ENCODE results near the gene CXXC1.

CXXC1 gene

GRCh38 chr18:50287441-50288347 lies at the start of gene CXXC1:
CXXC1 (minus strand) TSS chr18:50287692; CDS start chr18:50287589, 103 bp downstream.
- Histone ChIP-seq H3K27me3 (ENCODE audit: insufficient read depth, low read length) (peaks cover 5% of the 10 kb centered on the region), H3K9me3 (ENCODE audit: low read length) (no peaks in the 10 kb centered on the region)

GRCh38 chr18:50334546-50335152 lies 47.2 kb upstream of the CXXC1 start:
- Histone ChIP-seq H3K9me3 (ENCODE audit: low read length) (no peaks in the 10 kb centered on the region), H3K4me1 (ENCODE audit: insufficient read depth, low read length) (peaks cover 6% of the 10 kb centered on the region), H3K4me3 (ENCODE audit: low read length) (no peak overlapping the region), H2AFZ (ENCODE audit: low read depth, low read length) (no peak overlapping the region), H3K36me3 (ENCODE audit: insufficient read depth, low read length) (no peaks in the 10 kb centered on the region), H3K27me3 (ENCODE audit: insufficient read depth, low read length) (no peaks in the 10 kb centered on the region)

More at GRCh38 chr18:50287441-50288347, at the start of gene CXXC1:
- H3K4me3 ChIP-seq (ENCODE audit: low read length), result peak within 1 kb of the TSS; percentile 88
- H2AFZ ChIP-seq (ENCODE audit: low read depth, low read length), result peak within 1 kb of the TSS; percentile 73
- peaks cover 28% of the 10 kb centered on the region for H3K36me3 ChIP-seq (ENCODE audit: insufficient read depth, low read length)
- peaks cover 9% of the 10 kb centered on the region for H3K4me1 ChIP-seq (ENCODE audit: insufficient read depth, low read length)

GRCh38 chr18:50331691-50332090 lies 44.2 kb upstream of the CXXC1 start:
- Histone ChIP-seq H3K4me3 (ENCODE audit: low read length) (no peak overlapping the region), H3K27me3 (ENCODE audit: insufficient read depth, low read length) (no peaks in the 10 kb centered on the region), H3K4me1 (ENCODE audit: insufficient read depth, low read length) (no peaks in the 10 kb centered on the region), H3K9me3 (ENCODE audit: low read length) (no peaks in the 10 kb centered on the region), H2AFZ (ENCODE audit: low read depth, low read length) (no peak overlapping the region), H3K36me3 (ENCODE audit: insufficient read depth, low read length) (no peaks in the 10 kb centered on the region)

GRCh38 chr18:50330176-50330575 lies 42.7 kb upstream of the CXXC1 start:
- Histone ChIP-seq H3K4me3 (ENCODE audit: low read length) (no peak overlapping the region), H3K9me3 (ENCODE audit: low read length) (no peaks in the 10 kb centered on the region), H2AFZ (ENCODE audit: low read depth, low read length) (no peak overlapping the region), H3K27me3 (ENCODE audit: insufficient read depth, low read length) (no peaks in the 10 kb centered on the region), H3K36me3 (ENCODE audit: insufficient read depth, low read length) (no peaks in the 10 kb centered on the region), H3K4me1 (ENCODE audit: insufficient read depth, low read length) (no peaks in the 10 kb centered on the region)

GRCh38 chr18:50327983-50328382 lies 40.5 kb upstream of the CXXC1 start:
- Histone ChIP-seq H3K9me3 (ENCODE audit: low read length) (no peaks in the 10 kb centered on the region), H3K36me3 (ENCODE audit: insufficient read depth, low read length) (no peaks in the 10 kb centered on the region), H3K4me1 (ENCODE audit: insufficient read depth, low read length) (no peaks in the 10 kb centered on the region), H3K27me3 (ENCODE audit: insufficient read depth, low read length) (no peaks in the 10 kb centered on the region), H3K4me3 (ENCODE audit: low read length) (no peak overlapping the region), H2AFZ (ENCODE audit: low read depth, low read length) (no peak overlapping the region)

GRCh38 chr18:50320719-50321118 lies 33.2 kb upstream of the CXXC1 start:
- no peaks in the 10 kb centered on the region for H3K36me3 ChIP-seq (ENCODE audit: insufficient read depth, low read length)
- peaks cover 2% of the 10 kb centered on the region for H3K27me3 ChIP-seq (ENCODE audit: insufficient read depth, low read length)
- peaks cover 5% of the 10 kb centered on the region for H3K4me1 ChIP-seq (ENCODE audit: insufficient read depth, low read length)
- H3K4me3 ChIP-seq (ENCODE audit: low read length), result no peak overlapping the region
- H3K9me3 ChIP-seq (ENCODE audit: low read length), result no peaks in the 10 kb centered on the region
- no peak overlapping the region for H2AFZ ChIP-seq (ENCODE audit: low read depth, low read length)

- Histone ChIP-seq H3K36me3 (ENCODE audit: insufficient read depth, low read length) (no peaks in the 10 kb centered on the region), H3K4me1 (ENCODE audit: insufficient read depth, low read length) (no peaks in the 10 kb centered on the region), H3K4me3 (ENCODE audit: low read length) (no peak overlapping the region), H3K27me3 (ENCODE audit: insufficient read depth, low read length) (peaks cover 5% of the 10 kb centered on the region), H2AFZ (ENCODE audit: low read depth, low read length) (no peak overlapping the region), H3K9me3 (ENCODE audit: low read length) (no peaks in the 10 kb centered on the region)
Measured at GRCh38 chr18:50315100-50315871, 27.8 kb upstream of the CXXC1 start.

- no peaks in the 10 kb centered on the region for H3K36me3 ChIP-seq (ENCODE audit: insufficient read depth, low read length)
- H3K9me3 ChIP-seq (ENCODE audit: low read length), result no peaks in the 10 kb centered on the region
- no peak overlapping the region for H2AFZ ChIP-seq (ENCODE audit: low read depth, low read length)
- peaks cover 3% of the 10 kb centered on the region for H3K27me3 ChIP-seq (ENCODE audit: insufficient read depth, low read length)
- no peak overlapping the region for H3K4me3 ChIP-seq (ENCODE audit: low read length)
- no peaks in the 10 kb centered on the region for H3K4me1 ChIP-seq (ENCODE audit: insufficient read depth, low read length)
Measured at GRCh38 chr18:50313873-50314460, 26.5 kb upstream of the CXXC1 start.

- H3K4me1 ChIP-seq (ENCODE audit: insufficient read depth, low read length), result no peaks in the 10 kb centered on the region
- H2AFZ ChIP-seq (ENCODE audit: low read depth, low read length), result no peak overlapping the region
- H3K9me3 ChIP-seq (ENCODE audit: low read length), result no peaks in the 10 kb centered on the region
- no peaks in the 10 kb centered on the region for H3K36me3 ChIP-seq (ENCODE audit: insufficient read depth, low read length)
- H3K27me3 ChIP-seq (ENCODE audit: insufficient read depth, low read length), result peaks cover 3% of the 10 kb centered on the region
- no peak overlapping the region for H3K4me3 ChIP-seq (ENCODE audit: low read length)
Measured at GRCh38 chr18:50313031-50313607, 25.6 kb upstream of the CXXC1 start.

GRCh38 chr18:50312296-50313030 lies 25.0 kb upstream of the CXXC1 start:
- H3K36me3 ChIP-seq (ENCODE audit: insufficient read depth, low read length), result no peaks in the 10 kb centered on the region
- no peaks in the 10 kb centered on the region for H3K9me3 ChIP-seq (ENCODE audit: low read length)
- H3K27me3 ChIP-seq (ENCODE audit: insufficient read depth, low read length), result peaks cover 3% of the 10 kb centered on the region
- no peak overlapping the region for H3K4me3 ChIP-seq (ENCODE audit: low read length)
- no peak overlapping the region for H2AFZ ChIP-seq (ENCODE audit: low read depth, low read length)
- H3K4me1 ChIP-seq (ENCODE audit: insufficient read depth, low read length), result no peaks in the 10 kb centered on the region

GRCh38 chr18:50311650-50312049 lies 24.2 kb upstream of the CXXC1 start:
- no peaks in the 10 kb centered on the region for H3K36me3 ChIP-seq (ENCODE audit: insufficient read depth, low read length)
- no peak overlapping the region for H2AFZ ChIP-seq (ENCODE audit: low read depth, low read length)
- H3K27me3 ChIP-seq (ENCODE audit: insufficient read depth, low read length), result peaks cover 3% of the 10 kb centered on the region
- H3K9me3 ChIP-seq (ENCODE audit: low read length), result no peaks in the 10 kb centered on the region
- H3K4me1 ChIP-seq (ENCODE audit: insufficient read depth, low read length), result peaks cover 5% of the 10 kb centered on the region
- H3K4me3 ChIP-seq (ENCODE audit: low read length), result no peak overlapping the region

- H3K9me3 ChIP-seq (ENCODE audit: low read length), result no peaks in the 10 kb centered on the region
- no peak overlapping the region for H3K4me3 ChIP-seq (ENCODE audit: low read length)
- no peaks in the 10 kb centered on the region for H3K36me3 ChIP-seq (ENCODE audit: insufficient read depth, low read length)
- H3K4me1 ChIP-seq (ENCODE audit: insufficient read depth, low read length), result peaks cover 5% of the 10 kb centered on the region
- peaks cover 3% of the 10 kb centered on the region for H3K27me3 ChIP-seq (ENCODE audit: insufficient read depth, low read length)
- no peak overlapping the region for H2AFZ ChIP-seq (ENCODE audit: low read depth, low read length)
Measured at GRCh38 chr18:50310080-50310479, 22.6 kb upstream of the CXXC1 start.
